A549 (cell line): ENCODE data around the gene RPS4Y2.

Source experiments
- CTCF ChIP-seq: fragments of >200 bp; sonication (Bioruptor Twin); formaldehyde crosslinking; IDR thresholded peaks from 3 replicates; pipeline ENCODE4 v1.5.1; 2016
- POLR2A ChIP-seq: IDR thresholded peaks from 2 replicates; pipeline ENCODE4 v1.6.1; 2012; ENCODE audit warnings: mild to moderate bottlenecking, low read length
- TF ChIP-seq, protein P1 (sequence below): fragments of 200-600 bp; sonication (generic); IDR thresholded peaks from 2 replicates; pipeline ENCODE4 v1.6.1; 2016; ENCODE audit warnings: antibody characterized with exemption, mild to moderate bottlenecking, moderate library complexity

DNA sequence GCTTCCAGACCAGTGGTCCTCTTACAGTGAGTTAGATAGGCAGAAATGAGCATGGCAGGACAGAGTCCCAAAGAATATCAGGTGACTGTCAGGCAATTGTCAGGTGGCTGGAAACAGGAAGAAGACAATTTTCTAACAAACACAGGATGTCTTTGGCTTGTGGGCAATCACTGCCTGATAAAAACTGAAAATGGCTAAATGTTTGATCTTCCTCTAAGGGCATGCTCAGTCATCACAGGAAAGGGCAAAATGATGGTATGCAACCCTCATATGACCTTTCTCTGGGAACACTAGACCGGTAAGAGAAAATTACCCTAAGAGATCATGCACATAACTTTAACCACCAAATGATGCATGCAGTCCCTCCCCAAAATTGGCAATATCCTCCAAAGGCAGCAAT, 57.6 kb downstream of the RPS4Y2 start:
- TF ChIP-seq, protein P1, sequence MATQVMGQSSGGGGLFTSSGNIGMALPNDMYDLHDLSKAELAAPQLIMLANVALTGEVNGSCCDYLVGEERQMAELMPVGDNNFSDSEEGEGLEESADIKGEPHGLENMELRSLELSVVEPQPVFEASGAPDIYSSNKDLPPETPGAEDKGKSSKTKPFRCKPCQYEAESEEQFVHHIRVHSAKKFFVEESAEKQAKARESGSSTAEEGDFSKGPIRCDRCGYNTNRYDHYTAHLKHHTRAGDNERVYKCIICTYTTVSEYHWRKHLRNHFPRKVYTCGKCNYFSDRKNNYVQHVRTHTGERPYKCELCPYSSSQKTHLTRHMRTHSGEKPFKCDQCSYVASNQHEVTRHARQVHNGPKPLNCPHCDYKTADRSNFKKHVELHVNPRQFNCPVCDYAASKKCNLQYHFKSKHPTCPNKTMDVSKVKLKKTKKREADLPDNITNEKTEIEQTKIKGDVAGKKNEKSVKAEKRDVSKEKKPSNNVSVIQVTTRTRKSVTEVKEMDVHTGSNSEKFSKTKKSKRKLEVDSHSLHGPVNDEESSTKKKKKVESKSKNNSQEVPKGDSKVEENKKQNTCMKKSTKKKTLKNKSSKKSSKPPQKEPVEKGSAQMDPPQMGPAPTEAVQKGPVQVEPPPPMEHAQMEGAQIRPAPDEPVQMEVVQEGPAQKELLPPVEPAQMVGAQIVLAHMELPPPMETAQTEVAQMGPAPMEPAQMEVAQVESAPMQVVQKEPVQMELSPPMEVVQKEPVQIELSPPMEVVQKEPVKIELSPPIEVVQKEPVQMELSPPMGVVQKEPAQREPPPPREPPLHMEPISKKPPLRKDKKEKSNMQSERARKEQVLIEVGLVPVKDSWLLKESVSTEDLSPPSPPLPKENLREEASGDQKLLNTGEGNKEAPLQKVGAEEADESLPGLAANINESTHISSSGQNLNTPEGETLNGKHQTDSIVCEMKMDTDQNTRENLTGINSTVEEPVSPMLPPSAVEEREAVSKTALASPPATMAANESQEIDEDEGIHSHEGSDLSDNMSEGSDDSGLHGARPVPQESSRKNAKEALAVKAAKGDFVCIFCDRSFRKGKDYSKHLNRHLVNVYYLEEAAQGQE = no peak
- TF ChIP-seq POLR2A (no peak), CTCF (no peak)
